ENCODE measurements around the gene TLN1. TPM values are rescaled to one million over a fixed set of nuclear protein-coding genes. Genes with fewer than 3 reads are reported as not detected.

The TLN1 gene
- total and polyA plus RNA-seq, 2 experiments from 2014 or later = 21.5 to 120 TPM

- Mint-ChIP-seq H3K4me1 (peaks cover 13% of the 10 kb centered on the region), H3K27me3 (ENCODE audit: insufficient read depth, low read depth, poor library complexity) (peaks cover 8% of the 10 kb centered on the region), H3K9me3 (no peaks in the 10 kb centered on the region; the same call in 2 of the 3 replicates), H3K36me3 (ENCODE audit: low read depth) (peaks cover 21% of the 10 kb centered on the region), H3K4me3 (no peak overlapping the region; the same call in none of the 3 replicates), H3K27ac (peak overlapping the region; percentile 83)
- Histone ChIP-seq H2AFZ (no peak overlapping the region), H4K20me1 (replicated peaks; ENCODE audit: insufficient read depth) (peaks cover 17% of the 10 kb centered on the region), H3K27me3 (ENCODE audit: insufficient read depth) (no peaks in the 10 kb centered on the region), H3K9me2 (ENCODE audit: insufficient read depth) (no peaks in the 10 kb centered on the region), H3K4me1 (ENCODE audit: insufficient read depth) (peaks cover 38% of the 10 kb centered on the region), H3K36me3 (ENCODE audit: insufficient read depth) (peaks cover 14% of the 10 kb centered on the region), H3K4me2 (peak overlapping the region; percentile 90), H3F3A (replicated peaks; ENCODE audit: low read depth) (peaks cover 11% of the 10 kb centered on the region), H3K27ac (ENCODE audit: low read depth) (peak overlapping the region; percentile 95), H3K79me2 (replicated peaks; ENCODE audit: insufficient read depth) (peaks cover 44% of the 10 kb centered on the region), H3K4me3 (peak overlapping the region; percentile 91)
- ATAC-seq = peak; percentile 0; the same call in 2 of the 3 replicates
- DNase-seq (ENCODE audit: low spot score) = peak; percentile 58
- TF ChIP-seq CREB1 (CRISPR knock-in tag; IDR thresholded peaks at IDR 0.05; ENCODE audit: low read depth) (peak; percentile 54), ZNF331 (CRISPR knock-in tag; IDR thresholded peaks at IDR 0.05; ENCODE audit: low read depth) (no peak)
Observed at GRCh38 chr9:35731415-35732184, 395 bp downstream of the TLN1 start.

DNA sequence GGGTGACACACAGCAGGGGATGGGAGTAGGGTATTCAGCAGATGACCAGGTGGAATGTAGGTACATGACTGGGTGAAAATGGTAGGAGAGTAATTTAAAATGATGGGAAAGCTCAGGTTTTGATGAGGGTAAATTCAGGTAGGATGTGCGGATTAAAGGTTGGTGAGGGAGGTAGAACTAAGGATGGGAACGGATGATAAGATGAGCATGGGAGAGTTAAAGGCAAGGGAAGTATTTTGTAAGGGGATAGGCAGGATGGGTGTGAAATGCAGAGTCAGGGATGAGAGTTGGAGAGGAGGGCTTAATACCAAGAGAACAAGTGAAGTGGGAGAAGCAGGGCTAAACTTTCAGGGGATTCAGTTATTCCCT is 1.5 kb downstream of the TLN1 start:
- Histone ChIP-seq H3K79me2 (replicated peaks; ENCODE audit: insufficient read depth) (peaks cover 52% of the 10 kb centered on the region), H3K4me1 (ENCODE audit: insufficient read depth) (peaks cover 41% of the 10 kb centered on the region), H4K20me1 (replicated peaks; ENCODE audit: insufficient read depth) (peaks cover 15% of the 10 kb centered on the region), H3K4me3 (peak overlapping the region; percentile 91; the same call in 1 of the 2 replicates), H3K27me3 (ENCODE audit: insufficient read depth) (no peaks in the 10 kb centered on the region), H3K36me3 (ENCODE audit: insufficient read depth) (peaks cover 9% of the 10 kb centered on the region), H3K9me2 (ENCODE audit: insufficient read depth) (no peaks in the 10 kb centered on the region), H3F3A (replicated peaks; ENCODE audit: low read depth) (peaks cover 10% of the 10 kb centered on the region; the same call in 1 of the 2 replicates), H3K27ac (ENCODE audit: low read depth) (no peak overlapping the region), H3K4me2 (peak overlapping the region; percentile 90), H2AFZ (no peak overlapping the region)
- ATAC-seq = no peak
- H3K36me3 Mint-ChIP-seq (ENCODE audit: low read depth) = peaks cover 17% of the 10 kb centered on the region
- peak overlapping the region; percentile 42; the same call in 1 of the 2 replicates for H3K27ac Mint-ChIP-seq
- DNase-seq (ENCODE audit: low spot score) = no peak
- H3K4me3 Mint-ChIP-seq = no peak overlapping the region; the same call in 1 of the 3 replicates
- TF ChIP-seq, protein P1, sequence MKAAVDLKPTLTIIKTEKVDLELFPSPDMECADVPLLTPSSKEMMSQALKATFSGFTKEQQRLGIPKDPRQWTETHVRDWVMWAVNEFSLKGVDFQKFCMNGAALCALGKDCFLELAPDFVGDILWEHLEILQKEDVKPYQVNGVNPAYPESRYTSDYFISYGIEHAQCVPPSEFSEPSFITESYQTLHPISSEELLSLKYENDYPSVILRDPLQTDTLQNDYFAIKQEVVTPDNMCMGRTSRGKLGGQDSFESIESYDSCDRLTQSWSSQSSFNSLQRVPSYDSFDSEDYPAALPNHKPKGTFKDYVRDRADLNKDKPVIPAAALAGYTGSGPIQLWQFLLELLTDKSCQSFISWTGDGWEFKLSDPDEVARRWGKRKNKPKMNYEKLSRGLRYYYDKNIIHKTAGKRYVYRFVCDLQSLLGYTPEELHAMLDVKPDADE (IDR thresholded peaks at IDR 0.05) = no peak
- H3K27me3 Mint-ChIP-seq (ENCODE audit: insufficient read depth, low read depth, poor library complexity) = peaks cover 8% of the 10 kb centered on the region
- peaks cover 13% of the 10 kb centered on the region for H3K4me1 Mint-ChIP-seq
- no peaks in the 10 kb centered on the region; the same call in 2 of the 3 replicates for H3K9me3 Mint-ChIP-seq

GRCh38 chr9:35729700-35730485 is 2.1 kb downstream of the TLN1 start:
- Mint-ChIP-seq H3K4me1 (peaks cover 13% of the 10 kb centered on the region), H3K27me3 (ENCODE audit: insufficient read depth, low read depth, poor library complexity) (peaks cover 8% of the 10 kb centered on the region), H3K9me3 (no peaks in the 10 kb centered on the region; the same call in 2 of the 3 replicates), H3K36me3 (ENCODE audit: low read depth) (peaks cover 16% of the 10 kb centered on the region), H3K27ac (peak overlapping the region; percentile 42; the same call in 1 of the 2 replicates), H3K4me3 (no peak overlapping the region; the same call in 1 of the 3 replicates)
- DNase-seq (ENCODE audit: low spot score) = peak; percentile 90
- Histone ChIP-seq H3K27me3 (ENCODE audit: insufficient read depth) (no peaks in the 10 kb centered on the region), H3K79me2 (replicated peaks; ENCODE audit: insufficient read depth) (peaks cover 52% of the 10 kb centered on the region), H3F3A (replicated peaks; ENCODE audit: low read depth) (peaks cover 4% of the 10 kb centered on the region; the same call in 1 of the 2 replicates), H3K4me3 (peak overlapping the region; percentile 91), H4K20me1 (replicated peaks; ENCODE audit: insufficient read depth) (peaks cover 15% of the 10 kb centered on the region), H2AFZ (no peak overlapping the region), H3K36me3 (ENCODE audit: insufficient read depth) (peaks cover 3% of the 10 kb centered on the region), H3K9me2 (ENCODE audit: insufficient read depth) (no peaks in the 10 kb centered on the region), H3K27ac (ENCODE audit: low read depth) (peak overlapping the region; percentile 1), H3K4me2 (peak overlapping the region; percentile 90), H3K4me1 (ENCODE audit: insufficient read depth) (peaks cover 41% of the 10 kb centered on the region)
- ATAC-seq = peak; percentile 22
- no peak for TF ChIP-seq ZNF462 (CRISPR knock-in tag; IDR thresholded peaks at IDR 0.05)
